Stimulated activated CD4-positive, alpha-beta T cell treated with anti-CD3 and anti-CD28 coated beads, Interleukin-15, amount 100 ng/mL, for 1 hour (primary cell): Measurements from ENCODE around the gene MINDY4.

Experiments
- DNase-seq, 2 donors: peaks; one replicate each; pipeline ENCODE4 v3.0.0-alpha.2; 2020; ENCODE audit warnings: low read depth in 1 of 2, low spot score in 1 of 2

Gene MINDY4

GRCh38 chr7:30741289-30741688, 29.9 kb upstream of the MINDY4 start:
- no peak for DNase-seq

GRCh38 chr7:30743371-30744074, 27.7 kb upstream of the MINDY4 start:
- DNase-seq: no peak

- DNase-seq: no peak
Measured at GRCh38 chr7:30744075-30744417, 27.2 kb upstream of the MINDY4 start.

GRCh38 chr7:30745261-30745941, 25.8 kb upstream of the MINDY4 start:
- DNase-seq: no peak

GRCh38 chr7:30750010-30750409, 21.2 kb upstream of the MINDY4 start:
- DNase-seq: no peak

GRCh38 chr7:30750683-30751650, 20.2 kb upstream of the MINDY4 start:
- no peak for DNase-seq

GRCh38 chr7:30751696-30752273, 19.4 kb upstream of the MINDY4 start, which contains the start of gene INMT:
TSS of gene INMT (plus strand) at chr7:30752135. CDS start at chr7:30752151, 16 bp downstream.
- DNase-seq: no peak

GRCh38 chr7:30752484-30752883, 18.7 kb upstream of the MINDY4 start:
- no peak for DNase-seq

- DNase-seq: no peak
Measured at GRCh38 chr7:30752979-30753378, 18.2 kb upstream of the MINDY4 start.

GRCh38 chr7:30754315-30754877, 16.8 kb upstream of the MINDY4 start:
- DNase-seq: no peak

- no peak for DNase-seq
Measured at GRCh38 chr7:30755384-30756154, 15.6 kb upstream of the MINDY4 start.

GRCh38 chr7:30757342-30757692, 13.9 kb upstream of the MINDY4 start:
- no peak for DNase-seq

- DNase-seq: no peak
Measured at GRCh38 chr7:30760514-30761213, 10.6 kb upstream of the MINDY4 start.

- no peak for DNase-seq
Measured at GRCh38 chr7:30761214-30762156, 9.7 kb upstream of the MINDY4 start.

- DNase-seq: no peak
Measured at GRCh38 chr7:30764030-30764975, 6.9 kb upstream of the MINDY4 start.

GRCh38 chr7:30765408-30765807, 5.8 kb upstream of the MINDY4 start:
- no peak for DNase-seq

- DNase-seq: no peak
Measured at GRCh38 chr7:30770845-30771173, 408 bp upstream of the MINDY4 start.
